Esophagus muscularis mucosa (tissue), 4 donors: ENCODE data around the gene SERPINB6. TPM values are rescaled to one million over a fixed set of nuclear protein-coding genes. Genes with fewer than 3 reads are reported as not detected.

Source experiments
- DNase-seq: peaks from one replicate; pipeline ENCODE4 v3.0.0-alpha.2; 2017; ENCODE audit errors: extremely low spot score
- H3K27ac ChIP-seq, 4 donors: fragments of 200-600 bp; sonication (generic); replicated peaks in 1 of 4; 1 replicate in 3 of 4; 2 replicates in 1 of 4; pipeline ENCODE4 v1.5.1; 2016 to 2019; ENCODE audit warnings: mild to moderate bottlenecking in 1 of 4
- H3K27me3 ChIP-seq, 4 donors: fragments of 200-600 bp; sonication (generic); one replicate each; pipeline versions ENCODE4 v1.5.1 to v1.6.0; 2016 to 2019
- H3K36me3 ChIP-seq, 4 donors: fragments of 200-600 bp; sonication (generic); one replicate each; pipeline ENCODE4 v1.5.1; 2016 to 2019
- H3K4me1 ChIP-seq, 4 donors: fragments of 200-600 bp; sonication (generic); one replicate each; pipeline ENCODE4 v1.5.1; 2016 to 2019
- H3K4me3 ChIP-seq, 4 donors: fragments of 200-600 bp; sonication (generic); 1 replicate in 2 of 4; 2 replicates in 2 of 4; pipeline ENCODE4 v1.5.1; 2016 to 2019; ENCODE audit warnings: mild to moderate bottlenecking in 4 of 4, moderate library complexity in 1 of 4
- H3K9me3 ChIP-seq, 4 donors: fragments of 200-600 bp; sonication (generic); 1 replicate in 3 of 4; 2 replicates in 1 of 4; pipeline ENCODE4 v1.5.1; 2016 to 2019
- CTCF ChIP-seq, 3 experiments: fragments of 200-600 bp in 2 of 3; fragments of 450-650 bp in 1 of 3; sonication (generic) in 2 of 3; IDR thresholded peaks; one replicate each; pipeline ENCODE4 v1.5.1; 2017 to 2019; ENCODE audit warnings: antibody characterized with exemption in 3 of 3, mild to moderate bottlenecking in 2 of 3, moderate library complexity in 1 of 3
- EP300 ChIP-seq: sonication (generic); formaldehyde crosslinking; IDR thresholded peaks from one replicate; pipeline ENCODE4 v1.6.1; 2017; ENCODE audit warnings: antibody characterized with exemption
- POLR2A ChIP-seq: fragments of 450-650 bp; IDR thresholded peaks from one replicate; pipeline ENCODE4 v1.6.1; 2017; ENCODE audit warnings: antibody characterized with exemption, moderate library complexity, mild to moderate bottlenecking, low read depth
- POLR2AphosphoS5 ChIP-seq, 2 donors: sonication (generic); formaldehyde crosslinking; IDR thresholded peaks; one replicate each; pipeline ENCODE4 v1.6.1; 2017; ENCODE audit warnings: antibody characterized with exemption in 2 of 2
- WGBS: methylation state at CpG from one replicate; pipeline ENCODE4 v1.1.5; 2018; 5-methylcytosine and 5-hydroxymethylcytosine counted together
- intact Hi-C: fragments of 100-400 bp; cut with DNase I; formaldehyde crosslinking; loops from one replicate; pipeline ENCODE4 v1.15.1; 2023
- total RNA-seq, 4 donors: library from RNA; depleted of rRNA; stranded (reverse); fragments of >200 nt; gene quantifications; one replicate each; pipeline versions ENCODE4 v1.1.0 to v1.2.1, GENCODE V29; 2016

Gene SERPINB6
- total RNA-seq, 4 donors from 2014 or later, result 114 to 125 (median 124) TPM

DNA sequence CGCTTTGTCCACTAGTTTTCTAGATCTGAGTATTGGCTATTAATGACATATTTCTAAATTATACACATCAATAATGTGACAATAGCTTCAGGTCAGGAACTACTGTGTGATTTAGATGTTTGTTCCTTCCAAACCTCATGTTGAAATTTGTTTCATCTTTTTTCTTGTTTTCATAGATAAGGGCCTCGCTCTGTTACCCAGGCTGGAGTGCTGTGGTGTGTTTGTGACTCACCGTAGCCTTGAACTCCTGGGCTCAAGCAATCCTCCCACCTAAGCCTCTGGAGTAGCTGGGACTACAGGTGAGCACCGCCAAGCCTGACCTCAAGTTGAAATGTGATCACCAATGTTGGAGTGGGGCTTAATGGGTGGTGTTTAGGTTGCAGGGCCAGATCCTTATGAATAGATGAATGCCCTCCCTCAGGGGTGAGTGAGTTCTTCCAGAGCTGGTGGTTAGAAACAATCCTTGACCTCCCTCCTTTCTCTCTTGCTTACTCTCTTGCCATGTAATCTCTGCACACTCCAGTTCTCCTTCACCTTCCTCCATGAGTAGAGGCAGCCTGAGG, 22.5 kb upstream of the SERPINB6 start:
- Histone ChIP-seq H3K27me3 (no peaks in the 10 kb centered on the region), H3K36me3 (no peaks in the 10 kb centered on the region), H3K27ac (no peak overlapping the region), H3K4me3 (no peak overlapping the region), H3K9me3 (no peaks in the 10 kb centered on the region), H3K4me1 (peaks cover 5 to 23% (median 16%) of the 10 kb centered on the region in 4 donors)
- DNase-seq, result no peak
- WGBS, result 94% methylated on average over 4 of the region's 4 CpGs
- TF ChIP-seq POLR2AphosphoS5 (IDR thresholded peaks at IDR 0.05) (no peak), POLR2A (no peak), CTCF (IDR thresholded peaks at IDR 0.05) (no peak), EP300 (no peak)
- intact Hi-C loops, result no loop called here

DNA sequence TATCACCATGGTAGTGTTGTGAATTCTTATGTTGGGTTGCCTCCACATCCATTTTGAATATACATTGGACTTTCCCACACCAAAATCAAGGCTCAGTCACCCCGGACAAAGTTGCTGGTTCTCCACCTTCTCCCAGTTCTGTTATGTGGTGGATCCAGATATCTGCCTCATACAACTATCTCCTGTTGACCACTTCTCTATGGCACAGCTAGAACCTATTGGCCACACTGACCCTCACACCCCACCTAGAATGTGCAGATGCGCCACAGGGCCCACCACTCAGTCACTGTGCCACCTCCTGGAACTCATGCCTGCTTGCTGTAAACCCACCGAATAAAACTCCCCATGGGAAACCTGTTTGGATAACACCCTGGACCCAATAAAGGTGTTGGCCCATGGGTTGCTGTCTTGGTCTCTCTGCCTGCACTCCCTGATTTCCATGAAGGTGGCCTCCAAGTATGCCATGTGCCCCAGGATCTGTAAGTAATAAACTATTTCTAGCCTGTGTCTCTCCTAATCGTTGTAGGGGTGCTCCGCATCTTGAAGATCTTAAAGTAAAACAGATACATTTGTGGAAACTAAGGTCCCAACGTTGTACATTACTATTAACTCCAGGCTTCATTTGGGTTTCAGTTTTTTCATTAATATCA, 21.1 kb upstream of the SERPINB6 start:
- Histone ChIP-seq H3K27me3 (no peaks in the 10 kb centered on the region), H3K9me3 (no peaks in the 10 kb centered on the region), H3K36me3 (no peaks in the 10 kb centered on the region), H3K4me3 (no peak overlapping the region), H3K4me1 (peaks cover 10 to 28% (median 19%) of the 10 kb centered on the region in 4 donors), H3K27ac (peak overlapping the region in 3 of 4 donors; percentile 94 to 99 (median 94))
- TF ChIP-seq POLR2A, result no peak
- intact Hi-C loops, result no loop called here
- DNase-seq, result no peak
- 93% methylated on average over 6 of the region's 6 CpGs for WGBS

GRCh38 chr6:2990932-2991506, 19.7 kb upstream of the SERPINB6 start:
- peak overlapping the region; percentile 91 to 99 (median 94) for H3K27ac ChIP-seq
- H3K4me1 ChIP-seq, result peaks cover 19 to 40% (median 30%) of the 10 kb centered on the region in 4 donors
- H3K36me3 ChIP-seq, result no peaks in the 10 kb centered on the region
- no peak for TF ChIP-seq EP300
- 7% methylated on average over 10 of the region's 10 CpGs for WGBS
- H3K27me3 ChIP-seq, result no peaks in the 10 kb centered on the region
- no peaks in the 10 kb centered on the region for H3K9me3 ChIP-seq
- intact Hi-C loops, result no loop called here
- H3K4me3 ChIP-seq, result peak overlapping the region; percentile 76 to 90 (median 86)
- DNase-seq, result no peak

GRCh38 chr6:2990248-2990931, 19.0 kb upstream of the SERPINB6 start:
- peak overlapping the region; percentile 91 to 99 (median 94) for H3K27ac ChIP-seq
- no peaks in the 10 kb centered on the region for H3K36me3 ChIP-seq
- H3K9me3 ChIP-seq, result no peaks in the 10 kb centered on the region
- DNase-seq, result no peak
- 7% methylated on average over 19 of the region's 19 CpGs for WGBS
- intact Hi-C loops, result no loop called here
- H3K4me3 ChIP-seq, result peak overlapping the region; percentile 76 to 90 (median 86)
- peaks cover 19 to 40% (median 30%) of the 10 kb centered on the region in 4 donors for H3K4me1 ChIP-seq
- no peak for TF ChIP-seq POLR2A
- no peak for TF ChIP-seq CTCF (IDR thresholded peaks at IDR 0.05)
- TF ChIP-seq POLR2AphosphoS5 (IDR thresholded peaks at IDR 0.05), result no peak
- TF ChIP-seq EP300, result no peak
- no peaks in the 10 kb centered on the region for H3K27me3 ChIP-seq

- under 1% methylated on average over 21 of the region's 22 CpGs for WGBS
- H3K4me3 ChIP-seq, result peak overlapping the region; percentile 76 to 90 (median 86)
- H3K36me3 ChIP-seq, result no peaks in the 10 kb centered on the region
- no peaks in the 10 kb centered on the region for H3K9me3 ChIP-seq
- DNase-seq, result peak; percentile 93
- TF ChIP-seq POLR2A, result peak; percentile 2
- peak in 1 of 3 experiments; percentile 10 for TF ChIP-seq CTCF (IDR thresholded peaks at IDR 0.05)
- peak; percentile 94 for TF ChIP-seq POLR2AphosphoS5 (IDR thresholded peaks at IDR 0.05)
- TF ChIP-seq EP300, result no peak
- intact Hi-C loops, result loop anchor here (5.0 kb wide), 1 partner anchor 147 kb away; the partner anchor contains the start of gene SERPINB1
- peak overlapping the region; percentile 91 to 99 (median 94) for H3K27ac ChIP-seq
- peaks cover 19 to 40% (median 30%) of the 10 kb centered on the region in 4 donors for H3K4me1 ChIP-seq
- H3K27me3 ChIP-seq, result no peaks in the 10 kb centered on the region
Observed at GRCh38 chr6:2989332-2990247, 18.2 kb upstream of the SERPINB6 start.
